IPS-18a (cell line): ENCODE data around the gene FCMR.

Experiments used
- H3K27ac ChIP-seq: one replicate; pipeline ENCODE4 v1.5.1; 2013; ENCODE audit warnings: low read length
- H3K27me3 ChIP-seq: one replicate; pipeline ENCODE4 v1.6.1; 2013; ENCODE audit warnings: mild to moderate bottlenecking, low read length; ENCODE audit not compliant: control insufficient read depth, insufficient read depth
- H3K36me3 ChIP-seq: one replicate; pipeline ENCODE4 v1.6.1; 2013; ENCODE audit warnings: low read depth, low read length; ENCODE audit not compliant: control insufficient read depth
- H3K4me1 ChIP-seq: one replicate; pipeline ENCODE4 v1.6.1; 2013; ENCODE audit warnings: low read depth, low read length; ENCODE audit not compliant: control insufficient read depth
- H3K4me3 ChIP-seq: one replicate; pipeline ENCODE4 v1.5.1; 2013; ENCODE audit warnings: low read length
- H3K9ac ChIP-seq: one replicate; pipeline ENCODE4 v1.6.1; 2013; ENCODE audit warnings: mild to moderate bottlenecking, low read length, moderate library complexity
- H3K9me3 ChIP-seq: one replicate; pipeline ENCODE4 v1.6.1; 2013; ENCODE audit warnings: low read depth, low read length; ENCODE audit not compliant: control insufficient read depth

Gene FCMR

GRCh38 chr1:206880314-206880713 lies 41.4 kb downstream of the FCMR start:
- Histone ChIP-seq H3K4me1 (no peaks in the 10 kb centered on the region), H3K9ac (no peak overlapping the region), H3K36me3 (no peaks in the 10 kb centered on the region), H3K9me3 (peaks cover 6% of the 10 kb centered on the region), H3K27ac (no peak overlapping the region), H3K27me3 (no peaks in the 10 kb centered on the region), H3K4me3 (no peak overlapping the region)

- Histone ChIP-seq H3K9ac (no peak overlapping the region), H3K4me3 (no peak overlapping the region), H3K9me3 (peaks cover 6% of the 10 kb centered on the region), H3K4me1 (no peaks in the 10 kb centered on the region), H3K36me3 (no peaks in the 10 kb centered on the region), H3K27ac (no peak overlapping the region), H3K27me3 (no peaks in the 10 kb centered on the region)
These were observed 43.3 kb downstream of the FCMR start for GRCh38 chr1:206878456-206878855.

GRCh38 chr1:206875752-206876377 lies 45.9 kb downstream of the FCMR start:
- Histone ChIP-seq H3K27ac (no peak overlapping the region), H3K4me3 (no peak overlapping the region), H3K9ac (no peak overlapping the region), H3K27me3 (no peaks in the 10 kb centered on the region), H3K4me1 (no peaks in the 10 kb centered on the region), H3K36me3 (no peaks in the 10 kb centered on the region), H3K9me3 (peaks cover 6% of the 10 kb centered on the region)

- no peaks in the 10 kb centered on the region for H3K27me3 ChIP-seq
These were observed 48.0 kb downstream of the FCMR start for GRCh38 chr1:206873603-206874188.

GRCh38 chr1:206872139-206872538 lies 49.6 kb downstream of the FCMR start:
- H3K9ac ChIP-seq, result no peak overlapping the region
- H3K9me3 ChIP-seq, result no peaks in the 10 kb centered on the region
- no peak overlapping the region for H3K27ac ChIP-seq
- H3K4me1 ChIP-seq, result no peaks in the 10 kb centered on the region
- no peaks in the 10 kb centered on the region for H3K36me3 ChIP-seq
- no peaks in the 10 kb centered on the region for H3K27me3 ChIP-seq
- H3K4me3 ChIP-seq, result no peak overlapping the region

More at GRCh38 chr1:206873603-206874188, 48.0 kb downstream of the FCMR start:
- H3K4me1 ChIP-seq, result no peaks in the 10 kb centered on the region
- no peak overlapping the region for H3K27ac ChIP-seq
- H3K9me3 ChIP-seq, result peaks cover 6% of the 10 kb centered on the region
- H3K9ac ChIP-seq, result no peak overlapping the region
- no peak overlapping the region for H3K4me3 ChIP-seq
- no peaks in the 10 kb centered on the region for H3K36me3 ChIP-seq

GRCh38 chr1:206868264-206868663 lies 53.5 kb downstream of the FCMR start:
- Histone ChIP-seq H3K27me3 (no peaks in the 10 kb centered on the region), H3K36me3 (no peaks in the 10 kb centered on the region), H3K9me3 (no peaks in the 10 kb centered on the region), H3K4me3 (no peak overlapping the region), H3K4me1 (no peaks in the 10 kb centered on the region), H3K9ac (no peak overlapping the region), H3K27ac (no peak overlapping the region)

GRCh38 chr1:206867716-206868115 lies 54.0 kb downstream of the FCMR start:
- Histone ChIP-seq H3K27me3 (no peaks in the 10 kb centered on the region), H3K27ac (no peak overlapping the region), H3K4me1 (no peaks in the 10 kb centered on the region), H3K4me3 (no peak overlapping the region), H3K9ac (no peak overlapping the region), H3K36me3 (no peaks in the 10 kb centered on the region), H3K9me3 (no peaks in the 10 kb centered on the region)

- Histone ChIP-seq H3K27ac (no peak overlapping the region), H3K36me3 (no peaks in the 10 kb centered on the region), H3K4me1 (no peaks in the 10 kb centered on the region), H3K9ac (no peak overlapping the region), H3K27me3 (no peaks in the 10 kb centered on the region), H3K4me3 (no peak overlapping the region), H3K9me3 (no peaks in the 10 kb centered on the region)
These were observed 54.5 kb downstream of the FCMR start for GRCh38 chr1:206867239-206867638.

- Histone ChIP-seq H3K9me3 (no peaks in the 10 kb centered on the region), H3K9ac (no peak overlapping the region), H3K4me3 (no peak overlapping the region), H3K27me3 (no peaks in the 10 kb centered on the region), H3K27ac (no peak overlapping the region), H3K4me1 (no peaks in the 10 kb centered on the region), H3K36me3 (no peaks in the 10 kb centered on the region)
These were observed 55.7 kb downstream of the FCMR start for GRCh38 chr1:206866062-206866461.

- H3K36me3 ChIP-seq, result no peaks in the 10 kb centered on the region
- H3K9me3 ChIP-seq, result no peaks in the 10 kb centered on the region
- no peaks in the 10 kb centered on the region for H3K27me3 ChIP-seq
- H3K9ac ChIP-seq, result no peak within 1 kb of the TSS
- no peak within 1 kb of the TSS for H3K27ac ChIP-seq
- no peak within 1 kb of the TSS for H3K4me3 ChIP-seq
- H3K4me1 ChIP-seq, result no peaks in the 10 kb centered on the region
These were observed 56.6 kb downstream of the FCMR start, which contains the start of gene IL20 for GRCh38 chr1:206864939-206865671. Gene IL20, plus strand, starts transcription at chr1:206865623. Its CDS starts 230 bp downstream, at chr1:206865853.

- Histone ChIP-seq H3K27me3 (no peaks in the 10 kb centered on the region), H3K9me3 (no peaks in the 10 kb centered on the region), H3K27ac (no peak overlapping the region), H3K4me3 (no peak overlapping the region), H3K36me3 (no peaks in the 10 kb centered on the region), H3K9ac (no peak overlapping the region), H3K4me1 (no peaks in the 10 kb centered on the region)
These were observed 58.5 kb downstream of the FCMR start for GRCh38 chr1:206863266-206863665.
